Body of pancreas (tissue), 4 donors: ENCODE measurements around the gene PLEKHG1. TPM values are rescaled to one million over a fixed set of nuclear protein-coding genes. Genes with fewer than 3 reads are reported as not detected.

Source experiments
- ATAC-seq: fragments of 150-250 bp; one replicate; pipeline ENCODE4 v1.9.1; 2016
- DNase-seq, 4 donors: peaks; one replicate each; pipeline ENCODE4 v3.0.0-alpha.2; 2019
- H3K27ac ChIP-seq, 4 donors: fragments of 200-600 bp; sonication (generic); 1 replicate in 3 of 4; 2 replicates in 1 of 4; pipeline versions ENCODE4 v1.5.1 to v1.6.1; 2016 to 2019; ENCODE audit warnings: mild to moderate bottlenecking in 1 of 4, mixed read lengths in 1 of 4, moderate library complexity in 1 of 4
- H3K27me3 ChIP-seq, 2 donors: fragments of 200-600 bp; sonication (generic); one replicate each; pipeline ENCODE4 v1.6.0; 2016; ENCODE audit warnings: mild to moderate bottlenecking in 1 of 2
- H3K36me3 ChIP-seq, 2 donors: fragments of 200-600 bp; sonication (generic); replicated peaks in 1 of 2; 2 replicates each; pipeline ENCODE4 v1.5.1; 2016; ENCODE audit warnings: low read depth in 2 of 2; ENCODE audit not compliant: insufficient read depth in 1 of 2
- H3K4me1 ChIP-seq: fragments of 200-600 bp; sonication (generic); one replicate; pipeline ENCODE4 v1.6.0; 2016
- H3K4me3 ChIP-seq, 2 donors: fragments of 200-600 bp; sonication (generic); 1 replicate in 1 of 2; 2 replicates in 1 of 2; pipeline ENCODE4 v1.5.1; 2016 to 2019
- H3K9me3 ChIP-seq, 3 donors: fragments of 200-600 bp; sonication (generic); 1 replicate in 2 of 3; 2 replicates in 1 of 3; pipeline ENCODE4 v1.5.1; 2016
- CTCF ChIP-seq, 7 experiments: fragments of 450-650 bp in 4 of 7; fragments of 200-600 bp in 3 of 7; sonication (generic) in 3 of 7; IDR thresholded peaks; one replicate each; pipeline ENCODE4 v1.5.1; 2016 to 2019; ENCODE audit warnings: antibody characterized with exemption in 7 of 7
- POLR2A ChIP-seq, 3 donors: fragments of 450-650 bp; IDR thresholded peaks; one replicate each; pipeline ENCODE4 v1.6.1; 2016; ENCODE audit warnings: antibody characterized with exemption in 3 of 3, mild to moderate bottlenecking in 2 of 3
- WGBS, 2 donors: methylation state at CpG; one replicate each; pipeline ENCODE4 v1.1.5; 2017; 5-methylcytosine and 5-hydroxymethylcytosine counted together
- intact Hi-C: fragments of 100-400 bp; cut with DNase I; formaldehyde crosslinking; loops from one replicate; pipeline ENCODE4 v1.15.1; 2023
- total RNA-seq, 2 donors: library from RNA; depleted of rRNA; stranded (reverse); fragments of >200 nt; gene quantifications; one replicate each; pipeline ENCODE4 v1.1.0, GENCODE V29; 2016

PLEKHG1 gene
- total RNA-seq, 2 donors from 2014 or later: 4.2 to 26.0 TPM

- no peak for ATAC-seq
Measured at GRCh38 chr6:150579611-150580010, 20.1 kb upstream of the PLEKHG1 start.

GRCh38 chr6:150580489-150580888 is 19.2 kb upstream of the PLEKHG1 start:
- DNase-seq (no peak), ATAC-seq (no peak)
- Histone ChIP-seq H3K27ac (no peak overlapping the region), H3K9me3 (no peaks in the 10 kb centered on the region), H3K4me1 (no peaks in the 10 kb centered on the region), H3K4me3 (no peak overlapping the region), H3K36me3 (no peaks in the 10 kb centered on the region), H3K27me3 (no peaks in the 10 kb centered on the region)
- intact Hi-C loops: no loop called here
- no peak for TF ChIP-seq CTCF (IDR thresholded peaks at IDR 0.05)
- no peak for TF ChIP-seq POLR2A (IDR thresholded peaks at IDR 0.05)
- WGBS, 2 donors: 77 to 78% methylated on average over 2 of the region's 2 CpGs

More at GRCh38 chr6:150579611-150580010, 20.1 kb upstream of the PLEKHG1 start:
- DNase-seq: peak in 1 of 4 donors; percentile 21
- Histone ChIP-seq H3K9me3 (no peaks in the 10 kb centered on the region), H3K27me3 (no peaks in the 10 kb centered on the region), H3K4me3 (no peak overlapping the region), H3K4me1 (no peaks in the 10 kb centered on the region), H3K36me3 (no peaks in the 10 kb centered on the region), H3K27ac (no peak overlapping the region)
- TF ChIP-seq CTCF (IDR thresholded peaks at IDR 0.05) (no peak), POLR2A (IDR thresholded peaks at IDR 0.05) (no peak)
- whole genome bisulfite sequencing, 2 donors: 69 to 76% methylated on average over 4 of the region's 4 CpGs
- intact Hi-C loops: no loop called here

GRCh38 chr6:150584065-150584464 is 15.6 kb upstream of the PLEKHG1 start:
- ATAC-seq: no peak
- WGBS, 2 donors: 84 to 87% methylated on average over 5 of the region's 5 CpGs

GRCh38 chr6:150584596-150584995 is 15.1 kb upstream of the PLEKHG1 start:
- intact Hi-C loops: no loop called here

More at GRCh38 chr6:150584065-150584464, 15.6 kb upstream of the PLEKHG1 start:
- TF ChIP-seq POLR2A (IDR thresholded peaks at IDR 0.05): no peak
- no peak for TF ChIP-seq CTCF (IDR thresholded peaks at IDR 0.05)
- H3K9me3 ChIP-seq: no peaks in the 10 kb centered on the region
- DNase-seq: no peak
- intact Hi-C loops: no loop called here
- H3K4me3 ChIP-seq: no peak overlapping the region
- no peaks in the 10 kb centered on the region for H3K27me3 ChIP-seq
- H3K36me3 ChIP-seq: no peaks in the 10 kb centered on the region
- no peak overlapping the region for H3K27ac ChIP-seq
- no peaks in the 10 kb centered on the region for H3K4me1 ChIP-seq

More at GRCh38 chr6:150584596-150584995, 15.1 kb upstream of the PLEKHG1 start:
- DNase-seq (no peak), ATAC-seq (no peak)
- TF ChIP-seq POLR2A (IDR thresholded peaks at IDR 0.05) (no peak), CTCF (IDR thresholded peaks at IDR 0.05) (no peak)
- Histone ChIP-seq H3K4me3 (no peak overlapping the region), H3K27me3 (no peaks in the 10 kb centered on the region), H3K36me3 (no peaks in the 10 kb centered on the region), H3K27ac (no peak overlapping the region), H3K4me1 (no peaks in the 10 kb centered on the region), H3K9me3 (no peaks in the 10 kb centered on the region)
- 100% methylated on average over 1 of the region's 1 CpG for WGBS, 2 donors
